ENCODE results near the gene RPL23.

- no peak for TF ChIP-seq CTCF (IDR thresholded peaks at IDR 0.05)
- no peak for TF ChIP-seq POLR2A (IDR thresholded peaks at IDR 0.05)
These were observed 31.7 kb upstream of the RPL23 start for GRCh38 chr17:38885044-38885727.
